ENCODE results near the gene TARS3.

The TARS3 gene

DNA sequence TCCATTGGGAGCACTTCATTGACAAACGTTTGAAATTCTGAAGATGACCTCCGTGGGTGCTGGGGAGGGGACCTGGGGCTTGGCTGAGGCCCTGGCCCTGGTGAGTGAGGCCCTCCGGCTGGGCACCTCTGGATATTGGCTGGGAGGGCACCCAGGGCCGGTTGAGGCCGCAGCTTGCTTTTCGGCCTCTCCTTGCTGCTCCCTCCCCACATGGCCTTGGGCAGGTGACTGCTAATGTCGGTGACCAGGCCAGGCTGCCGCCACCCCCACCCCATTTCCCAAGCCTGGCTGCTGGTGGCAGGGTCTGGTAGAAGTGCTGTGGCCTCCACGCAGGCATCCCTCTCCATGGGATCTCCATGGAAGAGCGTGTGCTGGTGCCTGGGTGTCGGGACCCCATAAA, 111.6 kb downstream of the TARS3 start:
- TF ChIP-seq, protein P1, sequence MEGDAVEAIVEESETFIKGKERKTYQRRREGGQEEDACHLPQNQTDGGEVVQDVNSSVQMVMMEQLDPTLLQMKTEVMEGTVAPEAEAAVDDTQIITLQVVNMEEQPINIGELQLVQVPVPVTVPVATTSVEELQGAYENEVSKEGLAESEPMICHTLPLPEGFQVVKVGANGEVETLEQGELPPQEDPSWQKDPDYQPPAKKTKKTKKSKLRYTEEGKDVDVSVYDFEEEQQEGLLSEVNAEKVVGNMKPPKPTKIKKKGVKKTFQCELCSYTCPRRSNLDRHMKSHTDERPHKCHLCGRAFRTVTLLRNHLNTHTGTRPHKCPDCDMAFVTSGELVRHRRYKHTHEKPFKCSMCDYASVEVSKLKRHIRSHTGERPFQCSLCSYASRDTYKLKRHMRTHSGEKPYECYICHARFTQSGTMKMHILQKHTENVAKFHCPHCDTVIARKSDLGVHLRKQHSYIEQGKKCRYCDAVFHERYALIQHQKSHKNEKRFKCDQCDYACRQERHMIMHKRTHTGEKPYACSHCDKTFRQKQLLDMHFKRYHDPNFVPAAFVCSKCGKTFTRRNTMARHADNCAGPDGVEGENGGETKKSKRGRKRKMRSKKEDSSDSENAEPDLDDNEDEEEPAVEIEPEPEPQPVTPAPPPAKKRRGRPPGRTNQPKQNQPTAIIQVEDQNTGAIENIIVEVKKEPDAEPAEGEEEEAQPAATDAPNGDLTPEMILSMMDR (conservative IDR thresholded peaks at IDR 0.05; ENCODE audit: low read depth, low read length) = no peak
- H3K4me3 ChIP-seq (ENCODE audit: low read length) = no peak overlapping the region
- no peak for DNase-seq (ENCODE audit: low read depth)

DNA sequence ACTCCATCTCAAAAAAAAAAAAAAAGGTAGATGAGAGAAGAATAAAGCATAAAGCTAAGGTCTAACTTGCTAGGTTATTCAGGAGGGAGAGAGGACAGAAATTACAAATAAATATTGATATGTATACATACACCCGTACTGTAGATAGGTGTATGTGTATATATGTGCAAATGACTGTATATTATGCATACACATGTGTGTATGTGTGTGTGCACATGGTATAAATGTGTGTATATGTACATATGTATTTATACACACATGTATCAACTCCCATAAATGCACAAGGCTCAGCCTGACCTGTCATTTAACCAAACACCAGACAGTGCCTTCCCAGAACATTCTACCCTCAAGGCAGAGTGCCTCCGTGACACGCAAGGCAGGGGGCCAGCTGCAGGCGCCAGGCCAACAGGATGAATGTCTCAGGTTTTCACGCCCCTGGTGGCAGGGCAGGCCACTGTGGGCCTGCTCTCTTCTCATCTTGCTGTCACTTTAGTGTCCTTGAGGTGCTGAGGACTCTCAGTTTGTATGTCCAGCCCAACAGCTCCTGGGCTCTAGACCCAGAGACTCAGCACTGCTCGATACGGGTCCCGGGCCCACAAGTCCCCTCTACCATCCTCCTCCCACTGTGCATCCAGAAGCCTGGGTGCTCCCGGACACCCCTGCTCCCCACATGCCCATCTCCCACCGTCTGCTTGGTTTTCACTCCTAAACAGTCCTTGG, 112.5 kb downstream of the TARS3 start:
- TF ChIP-seq, protein P1 (conservative IDR thresholded peaks at IDR 0.05; ENCODE audit: low read depth, low read length) = no peak
- no peak overlapping the region for H3K4me3 ChIP-seq (ENCODE audit: low read length)
- DNase-seq (ENCODE audit: low read depth) = no peak

DNA sequence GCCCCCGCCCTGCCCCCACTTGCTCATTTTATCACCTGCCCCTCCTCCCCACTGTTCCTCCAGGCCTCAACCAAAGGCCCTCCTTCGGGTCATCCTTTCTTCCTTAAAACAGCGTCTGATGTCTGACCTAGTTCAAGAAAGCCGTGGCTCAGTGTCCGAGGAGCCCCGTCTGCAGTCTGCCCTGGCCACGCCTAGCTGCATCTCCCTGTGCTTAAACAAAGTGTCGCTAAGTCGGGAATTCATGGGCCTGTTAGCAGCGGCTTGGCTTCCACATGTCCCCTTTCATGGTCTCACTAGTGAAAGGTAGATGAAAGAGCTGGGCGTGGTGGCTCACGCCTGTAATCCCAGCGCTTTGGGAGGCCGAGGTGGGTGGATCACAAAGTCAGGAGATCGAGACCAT, 113.3 kb downstream of the TARS3 start:
- TF ChIP-seq, protein P1 (conservative IDR thresholded peaks at IDR 0.05; ENCODE audit: low read depth, low read length) = no peak

DNA sequence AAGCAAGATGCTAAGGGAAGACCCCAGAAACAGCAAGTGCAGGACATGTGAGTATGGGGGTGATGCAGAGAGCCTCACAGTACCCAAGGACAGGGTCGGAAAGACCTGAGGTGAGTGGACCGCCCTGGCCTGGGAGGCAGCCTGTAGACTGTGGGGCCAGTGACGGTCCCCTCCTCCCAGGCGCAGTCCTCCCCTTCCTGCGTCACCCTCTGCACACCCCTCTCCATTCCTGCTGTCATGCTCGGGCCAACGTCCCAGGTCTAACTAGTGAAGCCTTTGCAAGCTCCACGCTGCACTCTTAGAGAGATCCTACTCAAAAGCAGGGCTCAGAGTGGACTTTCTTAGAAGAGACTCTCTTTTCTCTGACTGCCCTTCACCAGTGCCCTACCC, 113.7 kb downstream of the TARS3 start:
- H3K4me3 ChIP-seq (ENCODE audit: low read length) = no peak overlapping the region
- TF ChIP-seq, protein P1 (conservative IDR thresholded peaks at IDR 0.05; ENCODE audit: low read depth, low read length) = no peak

More for the DNA sequence above, 113.3 kb downstream of the TARS3 start:
- H3K4me3 ChIP-seq (ENCODE audit: low read length) = no peak overlapping the region
- DNase-seq (ENCODE audit: low read depth) = no peak

DNA sequence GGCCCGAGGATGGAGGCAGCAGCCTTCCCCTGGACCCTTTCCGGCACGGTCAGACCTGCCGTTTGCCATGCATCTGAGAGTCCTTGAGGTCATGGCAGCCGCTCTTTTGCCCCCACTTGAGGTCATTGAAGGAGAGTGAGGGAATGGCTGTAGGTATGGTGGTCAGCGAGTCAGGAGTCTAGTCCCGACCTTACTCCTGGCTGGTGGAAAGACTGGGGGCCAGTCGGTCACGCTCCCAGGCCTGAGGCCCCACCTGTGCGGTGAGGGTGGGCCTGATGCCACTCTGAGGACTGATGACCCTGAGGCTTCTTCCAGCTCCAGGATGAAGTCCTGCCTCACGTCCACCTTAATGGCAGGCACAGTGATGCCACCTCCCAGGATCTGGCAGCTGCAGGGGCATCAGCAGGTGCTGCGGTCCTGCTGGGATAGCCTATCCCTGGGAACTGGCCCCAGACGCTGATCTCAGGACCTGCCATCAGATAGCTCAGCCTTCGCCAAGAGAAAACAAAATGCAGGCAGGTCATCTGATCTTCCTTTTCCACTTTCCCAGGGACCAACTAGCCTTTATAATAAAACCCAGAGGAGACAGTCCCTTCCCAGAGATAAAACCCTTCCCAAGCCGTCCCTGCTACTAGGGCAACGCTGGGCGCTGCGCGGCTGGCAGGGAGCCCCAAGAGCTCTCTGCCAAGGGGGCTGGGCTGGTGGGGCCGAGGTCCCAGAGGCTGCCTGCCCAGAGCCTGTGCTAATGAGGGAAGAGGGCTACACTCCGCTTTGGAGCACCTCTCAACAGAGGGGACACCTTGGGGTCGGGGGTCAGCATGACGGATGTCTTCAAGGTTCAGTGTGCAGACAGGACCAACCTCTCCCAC, 114.3 kb downstream of the TARS3 start:
- no peak for DNase-seq (ENCODE audit: low read depth)
- H3K4me3 ChIP-seq (ENCODE audit: low read length) = no peak overlapping the region
- TF ChIP-seq, protein P1 (conservative IDR thresholded peaks at IDR 0.05; ENCODE audit: low read depth, low read length) = no peak

More for the DNA sequence above, 113.7 kb downstream of the TARS3 start:
- no peak for DNase-seq (ENCODE audit: low read depth)

DNA sequence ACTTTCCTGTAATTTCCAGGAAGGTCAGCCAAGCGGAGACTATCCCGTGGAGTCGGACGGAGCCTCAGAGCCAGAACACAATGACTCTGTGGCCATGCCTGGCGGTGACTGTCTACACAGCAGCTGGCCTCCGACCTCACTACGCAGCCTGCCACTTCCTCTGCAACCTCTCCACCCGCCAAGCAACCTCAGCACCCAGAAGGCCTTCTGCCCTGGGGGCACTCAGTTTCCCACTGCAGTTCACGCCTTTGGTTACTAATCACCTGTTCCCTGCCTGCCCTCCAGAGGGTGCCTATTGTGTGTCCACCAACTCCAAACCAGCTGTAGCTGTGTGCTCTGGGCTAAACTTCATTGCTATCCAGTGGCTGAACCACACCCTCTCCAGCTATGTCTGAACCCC, 116.1 kb downstream of the TARS3 start:
- TF ChIP-seq, protein P1 (conservative IDR thresholded peaks at IDR 0.05; ENCODE audit: low read depth, low read length) = no peak
- H3K4me3 ChIP-seq (ENCODE audit: low read length) = no peak overlapping the region
- DNase-seq (ENCODE audit: low read depth) = no peak

Measured in retinal pigment epithelial cell (primary cell).